ENCODE results near the gene AKNAD1. TPM values are rescaled to one million over a fixed set of nuclear protein-coding genes. Genes with fewer than 3 reads are reported as not detected.

AKNAD1 gene
- total RNA-seq, 2 donors from 2014 or later, result not detected

DNA sequence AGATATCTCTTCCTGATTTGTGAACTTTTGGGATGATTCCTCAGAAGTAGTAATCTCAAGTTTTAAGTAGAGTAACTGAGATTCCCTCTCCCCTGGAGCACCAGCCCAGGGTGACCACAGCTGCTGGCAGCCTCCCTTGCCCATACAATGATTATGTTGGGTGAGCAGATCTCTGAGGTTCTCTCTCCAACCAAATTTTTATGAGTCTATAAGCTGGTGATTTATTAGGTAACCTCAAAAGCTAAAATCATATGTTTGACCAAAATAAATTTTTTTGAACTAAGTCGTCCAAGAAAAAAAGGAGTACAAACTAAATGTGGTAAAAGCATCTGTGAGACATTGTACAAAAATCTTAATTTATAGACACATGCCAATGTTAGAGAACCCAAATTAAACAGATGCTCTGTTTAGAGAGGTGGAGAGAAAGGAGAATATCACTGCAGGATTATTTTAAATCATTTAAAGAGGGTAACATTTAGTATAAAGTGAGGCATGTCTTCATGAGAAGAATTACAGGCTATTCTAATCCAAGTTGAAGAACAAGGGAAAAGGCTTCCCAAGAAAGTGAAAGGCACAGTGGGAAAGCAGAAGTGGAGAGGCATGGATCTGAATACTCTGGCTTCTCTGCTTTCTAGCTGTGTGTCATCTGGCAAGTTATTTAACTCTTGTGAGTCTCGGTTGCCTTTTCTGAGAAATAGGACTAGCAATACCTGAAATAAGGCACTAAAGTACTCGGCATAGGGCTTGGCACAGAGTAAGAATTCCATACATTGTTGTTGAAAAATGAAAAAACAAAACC lies 2.5 kb downstream of the AKNAD1 start:
- TF ChIP-seq, protein P1, sequence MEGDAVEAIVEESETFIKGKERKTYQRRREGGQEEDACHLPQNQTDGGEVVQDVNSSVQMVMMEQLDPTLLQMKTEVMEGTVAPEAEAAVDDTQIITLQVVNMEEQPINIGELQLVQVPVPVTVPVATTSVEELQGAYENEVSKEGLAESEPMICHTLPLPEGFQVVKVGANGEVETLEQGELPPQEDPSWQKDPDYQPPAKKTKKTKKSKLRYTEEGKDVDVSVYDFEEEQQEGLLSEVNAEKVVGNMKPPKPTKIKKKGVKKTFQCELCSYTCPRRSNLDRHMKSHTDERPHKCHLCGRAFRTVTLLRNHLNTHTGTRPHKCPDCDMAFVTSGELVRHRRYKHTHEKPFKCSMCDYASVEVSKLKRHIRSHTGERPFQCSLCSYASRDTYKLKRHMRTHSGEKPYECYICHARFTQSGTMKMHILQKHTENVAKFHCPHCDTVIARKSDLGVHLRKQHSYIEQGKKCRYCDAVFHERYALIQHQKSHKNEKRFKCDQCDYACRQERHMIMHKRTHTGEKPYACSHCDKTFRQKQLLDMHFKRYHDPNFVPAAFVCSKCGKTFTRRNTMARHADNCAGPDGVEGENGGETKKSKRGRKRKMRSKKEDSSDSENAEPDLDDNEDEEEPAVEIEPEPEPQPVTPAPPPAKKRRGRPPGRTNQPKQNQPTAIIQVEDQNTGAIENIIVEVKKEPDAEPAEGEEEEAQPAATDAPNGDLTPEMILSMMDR (IDR thresholded peaks at IDR 0.05), result no peak
- no peak for ATAC-seq (ENCODE audit: insufficient number of reproducible peaks, low FRiP score, low read depth)
- H3K27ac ChIP-seq, result no peak overlapping the region
- no peaks in the 10 kb centered on the region for H3K4me1 ChIP-seq (ENCODE audit: control insufficient read depth in 1 of 2, low read depth in 2 of 2)
- H3K27me3 ChIP-seq (replicated peaks; ENCODE audit: insufficient read depth), result no peaks in the 10 kb centered on the region
- no peaks in the 10 kb centered on the region for H3K9me3 ChIP-seq
- no peaks in the 10 kb centered on the region for H3K36me3 ChIP-seq
- DNase-seq (ENCODE audit: low spot score), result no peak
- H3K4me3 ChIP-seq, result no peak overlapping the region

DNA sequence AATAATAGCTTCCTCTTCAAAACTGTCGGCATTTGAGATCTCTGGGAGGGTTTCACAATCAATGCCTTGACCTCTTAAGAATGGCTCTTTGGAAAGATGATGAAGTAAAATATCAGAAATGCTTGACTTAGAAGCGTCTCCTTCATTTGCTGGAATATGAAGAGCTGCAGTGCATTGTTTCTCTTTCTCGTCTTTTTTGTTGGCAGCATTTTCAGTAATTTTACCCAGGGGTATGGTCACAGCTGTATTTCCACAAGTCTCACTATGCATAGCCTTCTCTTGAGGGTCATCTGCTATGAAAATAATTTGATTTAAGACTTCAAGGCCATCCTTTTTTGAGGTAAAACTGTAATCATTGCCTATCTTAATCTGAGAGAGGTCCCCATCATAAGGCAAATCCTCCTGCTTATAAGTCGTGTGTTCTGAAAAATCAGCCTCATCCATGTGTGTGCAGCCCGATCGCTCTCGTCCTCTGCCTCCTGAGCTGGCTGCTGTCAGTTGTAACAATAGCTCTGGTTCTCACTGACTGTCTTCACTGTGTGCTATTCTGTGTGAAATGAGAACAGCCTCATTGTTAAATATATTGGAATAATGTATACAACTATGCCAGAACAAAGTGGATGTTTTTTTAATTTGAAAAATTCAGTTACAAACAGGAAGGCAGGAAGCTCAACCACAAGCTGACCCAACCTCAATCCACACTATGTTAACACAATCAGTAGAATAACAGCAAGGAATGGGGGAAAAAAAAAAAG lies 4.5 kb downstream of the AKNAD1 start:
- H3K27me3 ChIP-seq (replicated peaks; ENCODE audit: insufficient read depth), result no peaks in the 10 kb centered on the region
- peak overlapping the region; percentile 15 for H3K4me3 ChIP-seq
- DNase-seq (ENCODE audit: low spot score) (no peak), ATAC-seq (ENCODE audit: insufficient number of reproducible peaks, low FRiP score, low read depth) (no peak)
- H3K4me1 ChIP-seq (ENCODE audit: control insufficient read depth in 1 of 2, low read depth in 2 of 2), result no peaks in the 10 kb centered on the region
- no peaks in the 10 kb centered on the region for H3K36me3 ChIP-seq
- TF ChIP-seq, protein P1 (IDR thresholded peaks at IDR 0.05), result no peak
- H3K9me3 ChIP-seq, result no peaks in the 10 kb centered on the region
- no peak overlapping the region for H3K27ac ChIP-seq

GRCh38 chr1:108851567-108851966 lies 5.3 kb downstream of the AKNAD1 start:
- Histone ChIP-seq H3K4me1 (ENCODE audit: control insufficient read depth in 1 of 2, low read depth in 2 of 2) (no peaks in the 10 kb centered on the region), H3K4me3 (no peak overlapping the region), H3K36me3 (no peaks in the 10 kb centered on the region), H3K27ac (no peak overlapping the region), H3K27me3 (replicated peaks; ENCODE audit: insufficient read depth) (no peaks in the 10 kb centered on the region), H3K9me3 (no peaks in the 10 kb centered on the region)
- TF ChIP-seq, protein P1 (IDR thresholded peaks at IDR 0.05), result no peak
- DNase-seq (ENCODE audit: low spot score) (no peak), ATAC-seq (ENCODE audit: insufficient number of reproducible peaks, low FRiP score, low read depth) (no peak)

GRCh38 chr1:108850929-108851328 lies 6.0 kb downstream of the AKNAD1 start:
- DNase-seq (ENCODE audit: low spot score) (no peak), ATAC-seq (ENCODE audit: insufficient number of reproducible peaks, low FRiP score, low read depth) (no peak)
- H3K9me3 ChIP-seq, result no peaks in the 10 kb centered on the region
- no peaks in the 10 kb centered on the region for H3K4me1 ChIP-seq (ENCODE audit: control insufficient read depth in 1 of 2, low read depth in 2 of 2)
- TF ChIP-seq, protein P1 (IDR thresholded peaks at IDR 0.05), result no peak
- H3K36me3 ChIP-seq, result no peaks in the 10 kb centered on the region
- no peaks in the 10 kb centered on the region for H3K27me3 ChIP-seq (replicated peaks; ENCODE audit: insufficient read depth)
- no peak overlapping the region for H3K4me3 ChIP-seq
- no peak overlapping the region for H3K27ac ChIP-seq

- Histone ChIP-seq H3K4me1 (ENCODE audit: control insufficient read depth in 1 of 2, low read depth in 2 of 2) (no peaks in the 10 kb centered on the region), H3K4me3 (no peak overlapping the region), H3K36me3 (no peaks in the 10 kb centered on the region), H3K9me3 (no peaks in the 10 kb centered on the region), H3K27me3 (replicated peaks; ENCODE audit: insufficient read depth) (no peaks in the 10 kb centered on the region), H3K27ac (no peak overlapping the region)
- ATAC-seq (ENCODE audit: insufficient number of reproducible peaks, low FRiP score, low read depth) (no peak), DNase-seq (ENCODE audit: low spot score) (no peak)
- TF ChIP-seq, protein P1 (IDR thresholded peaks at IDR 0.05), result no peak
Observed at GRCh38 chr1:108848806-108849205, 8.1 kb downstream of the AKNAD1 start.
